H1 (cell line): ENCODE results near the gene AANAT. TPM values are rescaled to one million over a fixed set of nuclear protein-coding genes. Genes with fewer than 3 reads are reported as not detected.

Source experiments
- CTCF ChIA-PET: fragments of 300-600 bp; sonication (Branson Sonifier 250); formaldehyde crosslinking; loops from one replicate; lab custom pipeline; 2021; ENCODE audit not compliant: partially characterized antibody; lab: Charles Lee
- POLR2A ChIA-PET: fragments of 300-600 bp; sonication (Branson Sonifier 250); formaldehyde crosslinking; loops from one replicate; lab custom pipeline; 2021; ENCODE audit warnings: inconsistent platforms; ENCODE audit not compliant: partially characterized antibody; lab: Charles Lee
- DNase-seq, 2 experiments: peaks; one replicate each; pipeline versions ENCODE4 v3.0.0 to v3.0.0-alpha.2; 2010 to 2022; ENCODE audit warnings: low spot score in 2 of 2, low read depth in 1 of 2, mixed read lengths in 1 of 2
- FAIRE-seq: peaks from 2 replicates; lab custom pipeline; 2011; peaks lifted over from hg19 to GRCh38; lab: Jason Lieb, UNC
- H2AFZ ChIP-seq: 2 replicates; pipeline ENCODE4 v1.8.1; 2012; ENCODE audit warnings: low read length, inconsistent platforms
- H2AK5ac ChIP-seq: 2 replicates; pipeline ENCODE4 v1.6.1; 2013; ENCODE audit warnings: low read depth, low read length
- H2BK120ac ChIP-seq: replicated peaks from 2 replicates; pipeline ENCODE3; 2013; ENCODE audit warnings: low read depth, low read length, inconsistent platforms
- H2BK12ac ChIP-seq: 2 replicates; pipeline ENCODE4 v1.6.1; 2013; ENCODE audit warnings: low read depth, low read length
- H2BK15ac ChIP-seq: 2 replicates; pipeline ENCODE4 v1.6.1; 2013; ENCODE audit warnings: low read length
- H2BK20ac ChIP-seq: 2 replicates; pipeline ENCODE4 v1.6.1; 2013; ENCODE audit warnings: low read length
- H2BK5ac ChIP-seq: 2 replicates; pipeline ENCODE4 v1.6.1; 2013; ENCODE audit warnings: low read depth, low read length
- H3K14ac ChIP-seq: 2 replicates; pipeline ENCODE4 v1.6.1; 2013; ENCODE audit warnings: inconsistent platforms; ENCODE audit not compliant: insufficient read length
- H3K18ac ChIP-seq: 2 replicates; pipeline ENCODE4 v1.6.1; 2013; ENCODE audit warnings: low read length; ENCODE audit errors: extremely low read depth
- H3K23ac ChIP-seq: 2 replicates; pipeline ENCODE4 v1.6.1; 2013; ENCODE audit warnings: inconsistent platforms; ENCODE audit not compliant: insufficient read length
- H3K23me2 ChIP-seq: 2 replicates; pipeline ENCODE4 v1.6.1; 2013; ENCODE audit warnings: low read depth, low read length
- H3K27ac ChIP-seq: 2 replicates; pipeline ENCODE4 v1.6.1; 2011; ENCODE audit warnings: low read depth, low read length, inconsistent platforms
- H3K27me3 ChIP-seq, 4 experiments: replicated peaks in 1 of 4; 1 replicate in 1 of 4; 2 replicates in 3 of 4; pipeline versions ENCODE4 v1.6.1 to v1.8.1; 2011 to 2013; ENCODE audit warnings: low read length in 3 of 4, mild to moderate bottlenecking in 3 of 4, inconsistent platforms in 2 of 4, mixed read lengths in 2 of 4, moderate library complexity in 1 of 4; ENCODE audit not compliant: control insufficient read depth in 3 of 4, insufficient read depth in 3 of 4; ENCODE audit errors: extremely low read depth in 1 of 4
- H3K36me3 ChIP-seq, 4 experiments: 2 replicates each; pipeline versions ENCODE4 v1.6.1 to v1.8.1; 2011 to 2013; ENCODE audit warnings: mild to moderate bottlenecking in 4 of 4, low read length in 3 of 4, moderate library complexity in 2 of 4, control low read depth in 1 of 4, inconsistent platforms in 1 of 4; ENCODE audit not compliant: insufficient read depth in 4 of 4, control insufficient read depth in 2 of 4
- H3K4ac ChIP-seq: replicated peaks from 2 replicates; pipeline ENCODE3; 2013; ENCODE audit warnings: low read length, low read depth, mixed read lengths, inconsistent platforms; ENCODE audit not compliant: insufficient read length
- H3K4me1 ChIP-seq, 4 experiments: replicated peaks in 1 of 4; 1 replicate in 1 of 4; 2 replicates in 3 of 4; pipeline versions ENCODE4 v1.6.1 to v1.8.1; 2011 to 2013; ENCODE audit warnings: low read length in 3 of 4, inconsistent platforms in 2 of 4, mixed read lengths in 1 of 4; ENCODE audit not compliant: insufficient read depth in 4 of 4, control insufficient read depth in 3 of 4
- H3K4me2 ChIP-seq, 2 experiments: 2 replicates each; pipeline versions ENCODE4 v1.6.1 to v1.8.1; 2011 to 2013; ENCODE audit warnings: low read depth in 2 of 2, low read length in 2 of 2, control low read depth in 1 of 2, inconsistent platforms in 1 of 2, mild to moderate bottlenecking in 1 of 2; ENCODE audit not compliant: insufficient read depth in 1 of 2
- H3K4me3 ChIP-seq, 4 experiments: fragments of 200-600, 300-600 bp in 1 of 4; sonication (generic), shearing (Covaris generic), sonication (Bioruptor Twin) in 1 of 4; 2 replicates each; pipeline versions ENCODE4 v1.5.1 to v1.8.1; 2011 to 2016; ENCODE audit warnings: low read length in 4 of 4, low read depth in 3 of 4, control low read depth in 2 of 4, inconsistent platforms in 2 of 4, mild to moderate bottlenecking in 2 of 4, mixed read lengths in 1 of 4, moderate library complexity in 1 of 4; ENCODE audit not compliant: insufficient read depth in 2 of 4; ENCODE audit errors: extremely low read depth in 1 of 4
- H3K56ac ChIP-seq: replicated peaks from 2 replicates; pipeline ENCODE3; 2013; ENCODE audit warnings: low read depth, mild to moderate bottlenecking, mixed read lengths, low read length, inconsistent platforms; ENCODE audit not compliant: insufficient read length
- H3K79me1 ChIP-seq: 2 replicates; pipeline ENCODE4 v1.6.1; 2013; ENCODE audit warnings: low read depth, low read length, control low read depth
- H3K79me2 ChIP-seq, 2 experiments: 2 replicates each; pipeline versions ENCODE4 v1.6.1 to v1.8.1; 2012 to 2013; ENCODE audit warnings: low read length in 2 of 2, mild to moderate bottlenecking in 2 of 2, inconsistent platforms in 1 of 2; ENCODE audit not compliant: insufficient read depth in 2 of 2, control insufficient read depth in 1 of 2
- H3K9ac ChIP-seq, 4 experiments: replicated peaks in 1 of 4; 1 replicate in 1 of 4; 2 replicates in 3 of 4; pipeline versions ENCODE4 v1.6.1 to v1.8.1; 2011 to 2013; ENCODE audit warnings: low read depth in 3 of 4, low read length in 3 of 4, control low read depth in 2 of 4, mild to moderate bottlenecking in 2 of 4, moderate library complexity in 2 of 4, inconsistent platforms in 1 of 4; ENCODE audit errors: extremely low read depth in 1 of 4
- H3K9me3 ChIP-seq, 2 experiments: 2 replicates each; pipeline versions ENCODE4 v1.6.1 to v1.8.1; 2012 to 2013; ENCODE audit warnings: mild to moderate bottlenecking in 2 of 2, moderate library complexity in 2 of 2, control low read depth in 1 of 2, inconsistent platforms in 1 of 2, low read depth in 1 of 2, low read length in 1 of 2, mixed read lengths in 1 of 2; ENCODE audit not compliant: insufficient read depth in 2 of 2
- H4K20me1 ChIP-seq, 2 experiments: replicated peaks in 1 of 2; 2 replicates each; pipeline versions ENCODE3 to v1.8.1; 2011 to 2013; ENCODE audit warnings: inconsistent platforms in 2 of 2, low read length in 2 of 2, mild to moderate bottlenecking in 1 of 2; ENCODE audit not compliant: insufficient read depth in 2 of 2, control insufficient read depth in 1 of 2
- H4K5ac ChIP-seq: 2 replicates; pipeline ENCODE4 v1.6.1; 2013; ENCODE audit warnings: low read length, low read depth, mixed read lengths, inconsistent platforms; ENCODE audit not compliant: insufficient read length
- H4K8ac ChIP-seq: 2 replicates; pipeline ENCODE4 v1.8.0; 2013; ENCODE audit warnings: mild to moderate bottlenecking, moderate library complexity, low read length, inconsistent platforms; ENCODE audit not compliant: insufficient read depth; ENCODE audit errors: extremely low read depth
- H4K91ac ChIP-seq: replicated peaks from 2 replicates; pipeline ENCODE3; 2013; ENCODE audit warnings: low read length, mixed read lengths, inconsistent platforms; ENCODE audit not compliant: insufficient read length
- CTCF ChIP-seq, 3 experiments: IDR thresholded peaks; 1 replicate in 2 of 3; 2 replicates in 1 of 3; pipeline versions ENCODE4 v1.5.1 to v1.6.1; 2011; ENCODE audit warnings: low read length in 3 of 3, mild to moderate bottlenecking in 3 of 3, inconsistent platforms in 2 of 3, low read depth in 1 of 3, moderate library complexity in 1 of 3; ENCODE audit not compliant: insufficient read depth in 1 of 3; ENCODE audit errors: control extremely low read depth in 1 of 3
- E2F6 ChIP-seq: IDR thresholded peaks from 2 replicates; pipeline ENCODE4 v1.6.1; 2012; ENCODE audit warnings: inconsistent platforms
- RFX5 ChIP-seq: IDR thresholded peaks from 2 replicates; pipeline ENCODE4 v1.6.1; 2011; ENCODE audit warnings: low read depth, low read length, improper control_type of control experiment, borderline replicate concordance
- WGBS, 2 experiments: shearing (Covaris generic) in 1 of 2; methylation state at CpG; one replicate each; pipeline versions ENCODE4 v1.1.6 to v1.1.7; 2013 to 2015; ENCODE audit warnings: low lambda C conversion rate in 2 of 2, mixed read lengths in 2 of 2, inconsistent platforms in 1 of 2, low coverage in 1 of 2, missing lambda C conversion rate in 1 of 2; ENCODE audit not compliant: insufficient replicate concordance in 2 of 2, insufficient coverage in 1 of 2, insufficient read length in 1 of 2; ENCODE audit errors: extremely low coverage in 1 of 2, missing lambda C conversion rate in 1 of 2; 5-methylcytosine and 5-hydroxymethylcytosine counted together
- polyA plus RNA-seq, 7 experiments: library from polyadenylated mRNA; depleted of rRNA in 3 of 7; stranded (reverse) in 5 of 7; unstranded in 2 of 7; fragments of >200 nt in 5 of 7; fragments of 200-250 nt in 2 of 7; gene quantifications; 1 replicate in 5 of 7; 2 replicates in 1 of 7; 4 replicates in 1 of 7; pipeline versions ENCODE4 v1.2.1 to v1.2.3, GENCODE V29; 2011 to 2013; ENCODE audit warnings: missing spikeins in 2 of 7, mixed read lengths in 2 of 7
- total RNA-seq: library from RNA; stranded (reverse); fragmentation: NEBNext Ultra II Directional; extraction: Animal tissue kit (Norgen Biotek cat#: 25700); gene quantifications from 2 replicates; pipeline ENCODE4 v1.2.1, GENCODE V29; 2021

AANAT gene
- total and polyA plus RNA-seq, 2 of the 8 experiments (the other 6 are each of a cell fraction or from before 2014, with no cell fraction given), result 0.53 TPM; not detected in 1

GRCh38 chr17:76498876-76499251 lies 31.5 kb downstream of the AANAT start:
- Histone ChIP-seq H3K23ac (no peak overlapping the region), H3K79me1 (peaks cover 12% of the 10 kb centered on the region), H2BK15ac (no peak overlapping the region), H3K56ac (no peak overlapping the region), H2BK20ac (no peak overlapping the region), H2BK5ac (no peak overlapping the region), H4K5ac (no peak overlapping the region), H3K4me3 (0 out of 8 replicates have a peak overlapping the region, but pooled peaks of 1 of the 4 experiments have one; percentile 34), H2AFZ (no peak overlapping the region), H2BK12ac (peak overlapping the region; percentile 53; the same call in 1 of the 2 replicates), H3K4me2 (peak overlapping the region in 1 of 2 experiments; percentile 81; a peak in 2 of 4 replicates), H3K9me3 (no peaks in the 10 kb centered on the region), H3K9ac (no peak overlapping the region), H3K79me2 (peaks cover 0 to 6% of the 10 kb centered on the region in 2 experiments; a peak in 2 of 4 replicates), H2BK120ac (no peak overlapping the region), H3K27ac (no peak overlapping the region), H3K23me2 (peaks cover 7% of the 10 kb centered on the region; the same call in 1 of the 2 replicates), H3K27me3 (no peaks in the 10 kb centered on the region), H3K18ac (no peak overlapping the region), H2AK5ac (no peak overlapping the region), H4K91ac (no peak overlapping the region), H3K4ac (no peak overlapping the region), H4K20me1 (peaks cover 4 to 25% of the 10 kb centered on the region in 2 experiments), H3K36me3 (no peaks in the 10 kb centered on the region), H4K8ac (no peak overlapping the region), H3K4me1 (peaks cover 11 to 39% (median 34%) of the 10 kb centered on the region in 4 experiments), H3K14ac (no peak overlapping the region)
- ChIA-PET POLR2A (interaction anchor here (0.9 to 3.0 kb wide), 5 partner anchors 9 to 111 kb away, joined by 3 to 8 read pairs (median 3); partner anchors contain the start of gene PRCD), CTCF (interaction anchor here (0.9 to 20.2 kb wide), 7 partner anchors 9 to 100 kb away, joined by 3 to 446 read pairs (median 9); partner anchors contain the start of gene AANAT)
- DNase-seq (no peak), FAIRE-seq (no peak)
- 92% methylated on average over 4 of the region's 4 CpGs; no CpG with 5 or more reads in 1 of the 2 experiments for WGBS, 2 experiments
- TF ChIP-seq RFX5, result no peak
- no peak for TF ChIP-seq CTCF (IDR thresholded peaks at IDR 0.05; ENCODE audit: control extremely low read depth in 1 of 3, insufficient read depth in 1 of 3, low read depth in 1 of 3, low read length in 3 of 3)
- TF ChIP-seq E2F6, result no peak
